ENCODE data around the gene C1QA.

C1QA gene

DNA sequence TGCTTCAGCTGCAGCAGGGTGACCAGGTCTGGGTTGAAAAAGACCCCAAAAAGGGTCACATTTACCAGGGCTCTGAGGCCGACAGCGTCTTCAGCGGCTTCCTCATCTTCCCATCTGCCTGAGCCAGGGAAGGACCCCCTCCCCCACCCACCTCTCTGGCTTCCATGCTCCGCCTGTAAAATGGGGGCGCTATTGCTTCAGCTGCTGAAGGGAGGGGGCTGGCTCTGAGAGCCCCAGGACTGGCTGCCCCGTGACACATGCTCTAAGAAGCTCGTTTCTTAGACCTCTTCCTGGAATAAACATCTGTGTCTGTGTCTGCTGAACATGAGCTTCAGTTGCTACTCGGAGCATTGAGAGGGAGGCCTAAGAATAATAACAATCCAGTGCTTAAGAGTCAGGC is 2.9 kb downstream of the C1QA start:
- H3K27me3 ChIP-seq (ENCODE audit: control insufficient read depth, insufficient read depth, low read length), result no peaks in the 10 kb centered on the region
- H3K9me3 ChIP-seq (ENCODE audit: control insufficient read depth, insufficient read depth, low read length), result no peaks in the 10 kb centered on the region
- H3K4me1 ChIP-seq (ENCODE audit: control insufficient read depth, insufficient read depth, low read length), result peaks cover 4% of the 10 kb centered on the region
- H3K36me3 ChIP-seq (ENCODE audit: control insufficient read depth, insufficient read depth, low read length), result no peaks in the 10 kb centered on the region
- WGBS (ENCODE audit: insufficient coverage, insufficient read length), result no CpG with 5 or more reads among the region's 8 CpGs
- H3K4me3 ChIP-seq (ENCODE audit: low read length), result no peak overlapping the region
- peak; percentile 54 for DNase-seq (ENCODE audit: low read depth, low spot score)
- no peak overlapping the region for H3K27ac ChIP-seq (ENCODE audit: low read length)

DNA sequence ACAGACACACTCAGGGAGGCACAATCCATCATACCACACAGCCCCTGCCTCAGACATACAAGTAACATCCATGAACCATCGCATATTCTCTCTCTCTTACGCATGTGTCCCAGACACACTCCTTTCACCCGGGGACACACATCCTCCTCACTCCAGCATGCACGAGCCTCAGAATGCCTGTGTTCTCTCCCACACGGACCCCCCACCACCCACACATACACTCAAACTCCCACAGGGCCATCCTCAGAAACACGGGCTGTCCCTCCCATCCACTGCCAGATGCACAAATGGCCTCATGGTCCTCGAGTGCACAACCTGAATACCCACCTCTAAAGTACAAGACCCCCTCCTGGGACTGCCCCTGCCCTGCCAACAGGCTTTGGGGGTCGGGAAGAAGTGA is 4.8 kb downstream of the C1QA start:
- DNase-seq (ENCODE audit: low read depth, low spot score), result no peak
- H3K36me3 ChIP-seq (ENCODE audit: control insufficient read depth, insufficient read depth, low read length), result no peaks in the 10 kb centered on the region
- peaks cover 4% of the 10 kb centered on the region for H3K4me1 ChIP-seq (ENCODE audit: control insufficient read depth, insufficient read depth, low read length)
- no peaks in the 10 kb centered on the region for H3K9me3 ChIP-seq (ENCODE audit: control insufficient read depth, insufficient read depth, low read length)
- no peaks in the 10 kb centered on the region for H3K27me3 ChIP-seq (ENCODE audit: control insufficient read depth, insufficient read depth, low read length)
- H3K27ac ChIP-seq (ENCODE audit: low read length), result no peak overlapping the region
- no peak overlapping the region for H3K4me3 ChIP-seq (ENCODE audit: low read length)
- no CpG with 5 or more reads among the region's 8 CpGs for WGBS (ENCODE audit: insufficient coverage, insufficient read length)

DNA sequence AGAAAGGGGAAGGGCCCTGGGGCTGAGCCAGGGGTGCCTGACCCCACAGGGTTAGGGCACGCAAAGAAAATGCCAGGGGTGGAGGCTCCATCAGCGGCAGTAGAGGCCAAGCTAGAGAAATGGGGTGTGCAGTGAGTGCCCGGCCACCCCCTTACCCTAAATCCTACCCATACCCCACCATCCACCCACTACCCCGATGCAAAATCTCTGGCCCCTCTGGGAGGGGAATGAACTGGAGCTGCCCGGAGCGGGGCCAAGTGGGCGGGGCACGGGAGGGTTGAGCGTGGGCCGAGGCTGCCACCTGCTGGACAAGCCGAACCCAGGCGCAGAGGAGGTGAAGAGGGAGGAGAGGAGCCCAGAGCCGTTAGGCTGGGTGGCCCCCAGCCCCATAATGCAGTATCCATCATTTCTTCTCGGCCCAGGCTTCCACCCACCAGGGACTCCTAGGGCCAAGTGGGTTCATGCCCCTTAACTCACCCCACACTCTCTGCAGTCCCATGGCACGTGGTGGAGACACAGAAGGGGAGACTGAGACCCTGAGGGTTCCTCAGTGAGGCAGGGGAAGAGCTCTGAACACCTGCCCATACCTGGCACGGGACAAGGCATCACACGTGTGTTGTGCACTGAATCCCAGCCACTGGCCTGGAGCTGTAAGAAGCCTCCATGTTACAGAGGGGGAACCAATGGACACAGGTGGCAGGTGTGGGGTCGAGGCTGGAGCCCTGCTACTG is 5.6 kb downstream of the C1QA start:
- H3K4me3 ChIP-seq (ENCODE audit: low read length), result no peak overlapping the region
- H3K4me1 ChIP-seq (ENCODE audit: control insufficient read depth, insufficient read depth, low read length), result peaks cover 4% of the 10 kb centered on the region
- H3K27ac ChIP-seq (ENCODE audit: low read length), result no peak overlapping the region
- peak; percentile 45 for DNase-seq (ENCODE audit: low read depth, low spot score)
- no peaks in the 10 kb centered on the region for H3K36me3 ChIP-seq (ENCODE audit: control insufficient read depth, insufficient read depth, low read length)
- no CpG with 5 or more reads among the region's 18 CpGs for WGBS (ENCODE audit: insufficient coverage, insufficient read length)
- no peaks in the 10 kb centered on the region for H3K9me3 ChIP-seq (ENCODE audit: control insufficient read depth, insufficient read depth, low read length)
- H3K27me3 ChIP-seq (ENCODE audit: control insufficient read depth, insufficient read depth, low read length), result no peaks in the 10 kb centered on the region

DNA sequence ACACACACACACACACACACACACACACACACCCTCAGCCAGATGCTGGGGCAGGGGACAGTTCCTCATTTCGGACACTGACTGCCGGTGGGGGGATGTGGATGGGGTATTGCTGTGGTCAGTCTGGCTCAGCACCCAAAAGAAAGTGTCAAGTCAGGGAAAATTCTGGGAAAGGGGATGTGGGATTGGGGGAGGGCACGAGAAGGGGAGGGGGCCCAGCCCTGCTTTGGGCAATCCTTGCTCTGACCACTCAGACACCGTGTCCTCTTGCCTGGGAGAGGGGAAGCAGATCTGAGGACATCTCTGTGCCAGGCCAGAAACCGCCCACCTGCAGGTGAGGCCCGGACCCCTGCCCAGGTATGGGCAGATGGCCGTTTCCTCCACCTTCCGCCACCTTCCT is 7.0 kb downstream of the C1QA start, which contains the start of gene C1QC:
TSS of gene C1QC (plus strand) at position 253 of the 400 bp plus-strand sequence. CDS start 391 bp downstream, outside the sequence.
- Histone ChIP-seq H3K27me3 (ENCODE audit: control insufficient read depth, insufficient read depth, low read length) (no peaks in the 10 kb centered on the region), H3K4me1 (ENCODE audit: control insufficient read depth, insufficient read depth, low read length) (peaks cover 4% of the 10 kb centered on the region), H3K27ac (ENCODE audit: low read length) (no peak within 1 kb of the TSS), H3K9me3 (ENCODE audit: control insufficient read depth, insufficient read depth, low read length) (no peaks in the 10 kb centered on the region), H3K36me3 (ENCODE audit: control insufficient read depth, insufficient read depth, low read length) (no peaks in the 10 kb centered on the region), H3K4me3 (ENCODE audit: low read length) (no peak within 1 kb of the TSS)
- WGBS (ENCODE audit: insufficient coverage, insufficient read length), result no CpG with 5 or more reads among the region's 8 CpGs
- no peak for DNase-seq (ENCODE audit: low read depth, low spot score)

DNA sequence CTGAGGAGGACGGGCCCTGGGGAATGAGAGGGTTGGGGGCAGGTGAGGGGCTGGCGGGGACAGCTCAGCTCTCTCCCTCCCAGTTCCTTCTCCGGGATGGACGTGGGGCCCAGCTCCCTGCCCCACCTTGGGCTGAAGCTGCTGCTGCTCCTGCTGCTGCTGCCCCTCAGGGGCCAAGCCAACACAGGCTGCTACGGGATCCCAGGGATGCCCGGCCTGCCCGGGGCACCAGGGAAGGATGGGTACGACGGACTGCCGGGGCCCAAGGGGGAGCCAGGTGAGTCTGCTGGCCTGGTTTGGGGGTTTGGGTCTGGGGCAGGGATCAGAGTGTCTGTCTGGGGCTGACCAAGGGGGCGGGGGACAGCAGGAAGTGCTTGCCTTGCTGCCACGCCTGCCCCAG is 7.5 kb downstream of the C1QA start:
- H3K4me1 ChIP-seq (ENCODE audit: control insufficient read depth, insufficient read depth, low read length), result peaks cover 3% of the 10 kb centered on the region
- no CpG with 5 or more reads among the region's 12 CpGs for whole genome bisulfite sequencing (ENCODE audit: insufficient coverage, insufficient read length)
- H3K27ac ChIP-seq (ENCODE audit: low read length), result no peak overlapping the region
- DNase-seq (ENCODE audit: low read depth, low spot score), result no peak
- no peak overlapping the region for H3K4me3 ChIP-seq (ENCODE audit: low read length)
- no peaks in the 10 kb centered on the region for H3K9me3 ChIP-seq (ENCODE audit: control insufficient read depth, insufficient read depth, low read length)
- H3K36me3 ChIP-seq (ENCODE audit: control insufficient read depth, insufficient read depth, low read length), result no peaks in the 10 kb centered on the region
- H3K27me3 ChIP-seq (ENCODE audit: control insufficient read depth, insufficient read depth, low read length), result no peaks in the 10 kb centered on the region

DNA sequence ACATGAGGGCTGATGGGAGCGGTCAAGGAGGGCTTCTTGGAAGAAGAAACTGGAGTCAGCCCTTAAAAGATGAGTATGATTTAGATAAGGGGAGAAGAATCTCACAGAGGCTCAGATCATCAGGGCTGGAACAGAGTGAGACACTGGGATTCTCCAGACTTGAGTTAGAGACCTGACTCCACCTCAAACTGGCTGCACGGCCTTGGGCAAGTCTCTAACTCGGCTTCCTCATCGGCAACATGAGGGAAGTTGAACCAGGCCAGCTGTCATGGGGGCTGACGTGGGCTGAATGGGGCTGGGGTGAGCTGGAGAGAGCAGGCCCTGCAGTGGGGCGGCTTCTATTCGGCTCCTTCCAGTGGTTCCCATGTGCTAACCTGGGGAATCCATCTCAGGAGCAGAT is 9.5 kb downstream of the C1QA start:
- Histone ChIP-seq H3K27ac (ENCODE audit: low read length) (no peak overlapping the region), H3K4me1 (ENCODE audit: control insufficient read depth, insufficient read depth, low read length) (no peaks in the 10 kb centered on the region), H3K4me3 (ENCODE audit: low read length) (no peak overlapping the region), H3K36me3 (ENCODE audit: control insufficient read depth, insufficient read depth, low read length) (no peaks in the 10 kb centered on the region), H3K9me3 (ENCODE audit: control insufficient read depth, insufficient read depth, low read length) (no peaks in the 10 kb centered on the region), H3K27me3 (ENCODE audit: control insufficient read depth, insufficient read depth, low read length) (no peaks in the 10 kb centered on the region)
- no peak for DNase-seq (ENCODE audit: low read depth, low spot score)
- WGBS (ENCODE audit: insufficient coverage, insufficient read length), result no CpG with 5 or more reads among the region's 7 CpGs

DNA sequence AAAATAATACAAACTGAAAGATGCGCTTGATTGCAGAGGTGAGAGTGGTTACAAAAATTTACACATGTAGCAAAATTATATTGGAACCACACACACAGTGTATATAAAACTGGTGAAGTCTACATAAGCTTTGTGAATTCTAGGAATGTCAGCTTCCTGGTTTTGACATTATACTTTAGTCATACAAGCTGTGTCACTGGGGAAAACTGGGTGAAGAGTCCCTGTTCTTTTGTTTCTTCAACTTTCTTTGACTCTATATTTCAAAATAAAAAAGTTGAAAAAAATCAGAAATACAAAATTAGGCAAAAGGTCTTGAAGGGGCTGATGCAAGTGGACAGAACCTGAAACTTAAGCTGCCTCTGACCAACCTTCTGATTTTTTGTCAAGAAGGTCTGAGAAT is 10.0 kb downstream of the C1QA start:
- H3K36me3 ChIP-seq (ENCODE audit: control insufficient read depth, insufficient read depth, low read length), result no peaks in the 10 kb centered on the region
- no peak overlapping the region for H3K4me3 ChIP-seq (ENCODE audit: low read length)
- H3K27ac ChIP-seq (ENCODE audit: low read length), result no peak overlapping the region
- no peak for DNase-seq (ENCODE audit: low read depth, low spot score)
- H3K27me3 ChIP-seq (ENCODE audit: control insufficient read depth, insufficient read depth, low read length), result no peaks in the 10 kb centered on the region
- WGBS (ENCODE audit: insufficient coverage, insufficient read length), result no CpG with 5 or more reads among the region's 1 CpG
- no peaks in the 10 kb centered on the region for H3K4me1 ChIP-seq (ENCODE audit: control insufficient read depth, insufficient read depth, low read length)
- H3K9me3 ChIP-seq (ENCODE audit: control insufficient read depth, insufficient read depth, low read length), result no peaks in the 10 kb centered on the region

DNA sequence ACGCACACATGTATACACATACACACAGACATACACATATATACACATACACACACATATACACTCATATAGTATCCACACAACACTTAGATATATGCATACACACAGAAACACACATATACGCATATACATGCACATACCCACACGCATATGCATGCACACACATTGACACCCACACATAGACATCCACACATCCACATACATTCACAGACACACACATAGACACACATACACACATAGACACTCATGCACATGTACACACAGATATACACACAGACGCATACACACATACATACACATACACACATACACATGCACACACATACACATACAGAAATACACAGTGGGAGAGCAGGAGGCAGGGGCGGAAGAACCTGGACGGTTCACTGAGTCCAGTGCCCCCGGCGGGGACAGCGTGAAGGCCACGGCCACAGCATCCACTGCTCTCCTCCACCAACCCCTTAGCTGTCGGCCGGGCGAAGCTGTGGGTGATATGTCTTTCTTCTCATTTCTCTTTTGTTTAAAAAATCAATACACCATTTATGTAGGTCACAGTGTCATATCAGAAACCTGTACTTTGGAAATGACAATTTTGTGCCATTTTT is 13.8 kb downstream of the C1QA start:
- no CpG with 5 or more reads among the region's 13 CpGs for WGBS (ENCODE audit: insufficient coverage, insufficient read length)
- Histone ChIP-seq H3K27me3 (ENCODE audit: control insufficient read depth, insufficient read depth, low read length) (no peaks in the 10 kb centered on the region), H3K36me3 (ENCODE audit: control insufficient read depth, insufficient read depth, low read length) (no peaks in the 10 kb centered on the region), H3K27ac (ENCODE audit: low read length) (no peak overlapping the region), H3K4me1 (ENCODE audit: control insufficient read depth, insufficient read depth, low read length) (no peaks in the 10 kb centered on the region), H3K4me3 (ENCODE audit: low read length) (no peak overlapping the region), H3K9me3 (ENCODE audit: control insufficient read depth, insufficient read depth, low read length) (no peaks in the 10 kb centered on the region)
- DNase-seq (ENCODE audit: low read depth, low spot score), result no peak

- Histone ChIP-seq H3K36me3 (ENCODE audit: control insufficient read depth, insufficient read depth, low read length) (no peaks in the 10 kb centered on the region), H3K27ac (ENCODE audit: low read length) (no peak overlapping the region), H3K27me3 (ENCODE audit: control insufficient read depth, insufficient read depth, low read length) (no peaks in the 10 kb centered on the region), H3K4me1 (ENCODE audit: control insufficient read depth, insufficient read depth, low read length) (no peaks in the 10 kb centered on the region), H3K9me3 (ENCODE audit: control insufficient read depth, insufficient read depth, low read length) (no peaks in the 10 kb centered on the region), H3K4me3 (ENCODE audit: low read length) (no peak overlapping the region)
- no CpG with 5 or more reads among the region's 15 CpGs for WGBS (ENCODE audit: insufficient coverage, insufficient read length)
- DNase-seq (ENCODE audit: low read depth, low spot score), result no peak
Observed at GRCh38 chr1:22651941-22652856, 15.8 kb downstream of the C1QA start.

DNA sequence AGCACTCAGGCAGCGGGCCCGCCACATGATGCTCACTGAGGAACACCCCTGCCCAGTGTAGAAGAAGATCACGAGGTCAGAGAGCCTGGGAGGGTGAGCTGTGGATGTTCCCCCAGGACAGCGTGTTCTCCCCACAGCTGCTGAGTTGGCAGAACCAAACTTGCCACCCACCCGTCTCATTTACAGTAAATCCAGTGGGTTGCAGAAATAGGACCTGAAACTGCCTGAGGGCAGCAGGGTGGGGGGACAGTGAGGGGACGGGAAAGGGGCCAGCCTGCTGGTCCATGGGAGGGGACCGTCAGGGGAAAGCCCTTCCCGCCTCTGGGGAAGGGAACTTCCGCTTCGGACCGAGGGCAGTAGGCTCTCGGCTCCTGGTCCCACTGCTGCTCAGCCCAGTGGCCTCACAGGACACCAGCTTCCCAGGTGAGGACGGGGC is 16.5 kb downstream of the C1QA start, which contains the start of gene C1QB:
TSS of gene C1QB (plus strand) at position 356 of the 436 bp plus-strand sequence. CDS start 6,227 bp downstream, outside the sequence.
- Histone ChIP-seq H3K4me1 (ENCODE audit: control insufficient read depth, insufficient read depth, low read length) (no peaks in the 10 kb centered on the region), H3K27ac (ENCODE audit: low read length) (no peak within 1 kb of the TSS), H3K27me3 (ENCODE audit: control insufficient read depth, insufficient read depth, low read length) (no peaks in the 10 kb centered on the region), H3K36me3 (ENCODE audit: control insufficient read depth, insufficient read depth, low read length) (no peaks in the 10 kb centered on the region), H3K4me3 (ENCODE audit: low read length) (no peak within 1 kb of the TSS), H3K9me3 (ENCODE audit: control insufficient read depth, insufficient read depth, low read length) (no peaks in the 10 kb centered on the region)
- no peak for DNase-seq (ENCODE audit: low read depth, low spot score)
- WGBS (ENCODE audit: insufficient coverage, insufficient read length), result no CpG with 5 or more reads among the region's 13 CpGs

Measured in iPS DF 6.9 (cell line).